Activated T-helper 9 cell treated with anti-CD3 and anti-CD28 coated beads, Interleukin-2, amount 50 U/mL, for 16 hours (primary cell): ENCODE data around the gene FAM24A.

Experiments used
- DNase-seq: peaks from one replicate; pipeline ENCODE4 v3.0.0-alpha.2; 2020; ENCODE audit warnings: low read depth

The FAM24A gene

GRCh38 chr10:122931088-122931906 is 20.9 kb downstream of the FAM24A start:
- no peak for DNase-seq

GRCh38 chr10:122939133-122939855 is 28.9 kb downstream of the FAM24A start:
- DNase-seq = no peak

- DNase-seq = no peak
Measured at GRCh38 chr10:122939856-122940543, 29.6 kb downstream of the FAM24A start.

- DNase-seq = no peak
Measured at GRCh38 chr10:122949296-122949695, 38.9 kb downstream of the FAM24A start.

- DNase-seq = peak; percentile 98
Measured at GRCh38 chr10:122953902-122954730, 43.7 kb downstream of the FAM24A start, which contains the start of gene C10orf88. Gene C10orf88, minus strand, starts transcription at chr10:122954227. Its CDS starts 49 bp downstream, at chr10:122954178.

- DNase-seq = no peak
Measured at GRCh38 chr10:122954731-122955050, 44.3 kb downstream of the FAM24A start.

GRCh38 chr10:122955892-122956291 is 45.5 kb downstream of the FAM24A start:
- DNase-seq = no peak

- no peak for DNase-seq
Measured at GRCh38 chr10:122957474-122957873, 47.1 kb downstream of the FAM24A start.

GRCh38 chr10:122962405-122962804 is 52.0 kb downstream of the FAM24A start:
- no peak for DNase-seq
